CD4-positive, alpha-beta T cell treated with Interleukin-17A for 1 hour (primary cell): ENCODE measurements around the gene SMC1A.
"Not testable (repeated sequence)": the region's sequence is repeated elsewhere in the genome, so short reads cannot be mapped to it uniquely, and the experiment has no call there.

Experiments
- DNase-seq: peaks from one replicate; pipeline ENCODE4 v3.0.0-alpha.2; 2020

SMC1A gene

DNA sequence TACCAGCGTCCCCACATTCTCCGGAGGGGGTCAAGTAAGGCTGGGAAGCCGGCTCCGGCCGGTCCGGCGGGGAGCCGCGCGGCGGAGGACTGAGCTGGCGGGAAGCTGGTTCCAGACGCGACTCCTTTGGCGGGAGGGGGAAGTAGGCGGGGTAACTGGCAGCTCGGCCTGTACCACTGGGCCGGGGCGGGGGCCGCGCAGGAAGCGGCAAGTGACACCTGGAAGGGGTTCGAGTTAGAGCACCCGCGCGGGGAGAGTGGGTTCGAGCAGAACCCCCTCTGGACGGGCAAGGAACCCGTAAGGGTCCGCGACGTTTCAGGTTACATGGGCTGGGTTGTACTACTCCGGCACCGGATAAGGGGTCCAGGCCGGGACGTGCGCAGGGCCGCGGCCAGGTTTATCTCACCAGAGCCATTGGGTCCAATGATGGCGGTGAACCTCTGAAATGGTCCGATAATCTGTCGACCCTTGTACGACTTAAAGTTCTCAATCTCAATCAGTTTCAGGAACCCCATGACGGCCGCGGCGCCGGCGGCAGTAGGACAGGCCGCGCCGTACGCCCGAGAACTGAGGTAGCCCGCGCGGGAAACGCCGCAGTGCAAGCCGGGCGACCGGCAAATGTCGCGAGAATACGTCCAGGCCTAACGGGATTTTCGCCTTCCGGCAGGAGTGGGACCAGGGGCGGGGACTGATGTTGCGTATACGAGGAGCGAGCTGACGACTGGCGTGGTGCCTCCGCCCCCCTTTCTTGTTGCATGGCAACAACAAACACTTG, at the start of gene SMC1A:
SMC1A (minus strand) TSS at position 569 of the 775 bp plus-strand sequence; CDS start at position 515, 54 bp downstream.
- peak; percentile 97 for DNase-seq

DNA sequence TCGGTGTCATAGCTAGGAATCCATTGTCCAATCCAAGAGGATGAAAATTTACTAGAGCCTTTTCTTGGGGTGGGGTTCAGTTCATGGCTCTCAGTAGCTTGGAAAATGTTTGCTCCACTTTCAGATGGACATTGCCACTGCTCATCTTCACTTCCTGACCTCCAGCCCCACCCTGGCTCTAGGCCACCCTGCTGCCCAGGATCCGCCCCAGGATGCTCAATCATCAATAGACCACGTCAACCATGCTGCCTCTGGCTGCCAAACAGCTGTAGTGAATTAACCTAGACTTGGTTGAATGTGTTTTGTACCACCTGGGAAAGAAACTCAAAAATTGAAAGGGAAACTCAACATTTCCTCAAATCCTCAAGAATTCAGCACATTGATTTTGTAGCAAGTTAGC, 48.9 kb upstream of the SMC1A start:
- DNase-seq = no peak

DNA sequence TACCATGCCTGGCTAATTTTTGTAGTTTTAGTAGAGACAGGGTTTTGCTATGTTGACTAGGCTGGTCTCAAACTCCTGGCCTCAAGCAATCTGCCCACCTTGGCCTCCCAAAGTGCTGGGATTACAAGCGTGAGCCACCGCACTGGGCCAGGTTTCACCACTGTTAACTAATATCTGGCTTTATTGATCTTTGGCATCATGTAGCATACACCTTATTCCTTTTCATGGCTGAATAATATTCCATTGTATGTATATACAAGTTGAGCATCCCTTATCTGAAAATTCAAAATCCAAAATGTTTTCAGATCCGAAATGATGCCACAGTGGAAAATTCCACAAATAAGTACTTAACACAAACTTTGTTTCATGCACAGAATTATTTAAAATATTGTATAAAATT, 46.2 kb upstream of the SMC1A start:
- not testable (repeated sequence) for DNase-seq

DNA sequence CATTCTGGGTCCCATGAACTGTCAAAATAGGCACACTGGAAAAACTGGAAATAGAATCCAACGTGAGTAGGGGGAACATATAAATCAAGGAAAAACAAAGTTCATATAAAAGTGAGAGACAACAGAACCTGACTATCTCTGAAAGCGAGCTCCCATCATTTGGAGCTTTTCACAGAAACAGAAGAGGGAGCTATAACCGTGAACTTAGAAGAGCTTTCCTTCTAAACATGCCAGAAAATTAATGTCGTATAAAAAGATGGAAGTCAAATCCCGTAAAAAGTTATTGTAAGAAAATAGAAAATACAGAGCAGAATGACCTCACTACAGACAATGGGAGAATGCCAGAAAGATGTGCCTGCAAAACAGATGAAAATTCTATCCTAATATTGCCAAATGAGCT, 35.6 kb upstream of the SMC1A start:
- DNase-seq = no peak

DNA sequence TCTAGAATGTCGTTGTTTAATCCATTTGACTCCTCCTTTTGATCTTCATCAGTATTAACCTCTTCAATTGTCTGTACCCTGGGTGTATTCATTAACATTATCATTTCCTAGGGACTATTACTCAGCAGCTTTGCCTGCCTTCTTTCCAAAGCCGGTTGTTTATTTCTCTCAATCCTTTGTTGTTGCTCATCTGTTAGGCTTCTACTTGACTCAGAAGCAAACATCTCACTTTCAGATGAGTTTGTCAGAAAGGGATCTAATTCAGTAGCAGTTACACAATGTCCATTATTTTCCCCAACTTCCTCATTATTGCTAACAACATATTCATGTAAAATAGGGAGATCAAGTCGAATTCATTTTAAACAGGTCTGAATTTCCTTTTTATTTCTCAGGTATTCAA, 33.8 kb upstream of the SMC1A start:
- DNase-seq = no peak

DNA sequence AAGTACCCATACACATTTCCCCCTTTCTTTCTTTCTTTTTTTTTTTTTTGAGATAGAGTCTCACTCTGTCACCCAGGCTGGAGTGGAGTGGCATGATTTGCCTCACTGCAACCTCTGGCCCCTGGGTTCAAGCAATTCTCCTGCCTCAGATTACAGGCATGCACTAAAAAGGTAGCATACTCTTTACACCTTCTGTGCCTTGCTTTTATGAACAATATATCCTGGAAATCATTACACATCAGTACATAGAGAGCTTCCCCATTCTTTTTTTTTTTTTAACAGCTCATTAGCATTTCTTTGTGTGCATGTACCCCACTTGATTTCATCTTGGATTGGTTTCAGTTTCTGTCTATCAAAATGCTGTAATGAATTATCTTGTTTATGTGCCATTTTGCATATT, 30.4 kb upstream of the SMC1A start:
- DNase-seq = no peak

DNA sequence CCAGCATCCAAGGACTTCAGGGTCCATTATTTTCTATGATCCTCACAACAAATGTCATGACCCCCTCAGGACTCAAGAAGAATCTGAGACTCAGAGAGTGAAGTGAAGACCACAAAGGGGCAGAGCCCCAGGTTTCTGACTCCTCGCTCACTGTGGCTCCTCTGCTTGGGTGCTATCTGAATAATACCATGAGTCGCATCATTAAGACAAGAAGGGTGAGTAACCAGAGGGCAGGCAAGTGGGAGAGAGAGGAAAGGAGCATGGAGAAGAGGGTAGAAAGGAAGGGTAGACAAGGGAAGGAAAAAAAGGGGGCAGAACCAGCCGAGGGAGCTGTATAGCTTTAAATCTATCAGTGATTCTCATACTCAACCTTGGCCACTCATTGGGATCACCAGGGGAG, 27.2 kb upstream of the SMC1A start:
- DNase-seq = no peak

DNA sequence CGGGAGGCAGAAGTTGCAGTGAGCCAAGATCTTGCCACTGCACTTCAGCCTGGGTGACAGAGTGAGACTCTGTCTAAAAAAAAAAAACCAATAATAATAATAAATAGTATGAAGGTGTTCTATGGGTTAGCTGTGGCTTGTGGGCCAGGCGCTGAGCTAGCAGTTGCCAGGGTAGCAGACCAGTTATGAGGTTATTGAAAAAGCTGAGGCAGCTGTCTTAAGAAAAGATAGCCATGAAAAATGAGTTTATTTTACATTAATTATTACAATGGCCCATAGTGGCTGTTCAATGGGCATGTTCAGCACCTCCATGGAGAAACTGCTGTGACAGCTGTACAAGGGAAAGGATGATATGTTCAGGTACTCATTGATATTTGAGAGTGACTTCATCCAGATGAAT, 25.0 kb upstream of the SMC1A start:
- no peak for DNase-seq

DNA sequence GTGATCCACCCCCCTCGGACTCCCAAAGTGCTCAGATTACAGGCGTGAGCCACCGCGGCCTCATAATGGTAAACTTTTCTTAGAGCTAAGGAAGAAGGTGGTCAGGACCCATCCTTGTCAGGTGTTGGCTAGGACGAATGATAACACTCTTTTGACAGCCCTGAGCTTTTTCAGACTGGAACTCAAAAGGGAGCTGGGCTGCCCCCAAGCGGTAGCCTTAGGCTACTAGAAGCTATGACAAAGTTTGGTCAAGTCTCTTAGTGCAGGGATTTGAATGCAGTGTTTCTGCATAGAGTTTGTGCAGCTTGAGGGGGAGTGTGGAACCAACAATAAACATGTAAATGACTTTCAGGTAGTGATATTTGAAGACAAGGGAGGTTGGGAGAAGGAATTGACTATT, 23.5 kb upstream of the SMC1A start:
- DNase-seq = peak; percentile 53

DNA sequence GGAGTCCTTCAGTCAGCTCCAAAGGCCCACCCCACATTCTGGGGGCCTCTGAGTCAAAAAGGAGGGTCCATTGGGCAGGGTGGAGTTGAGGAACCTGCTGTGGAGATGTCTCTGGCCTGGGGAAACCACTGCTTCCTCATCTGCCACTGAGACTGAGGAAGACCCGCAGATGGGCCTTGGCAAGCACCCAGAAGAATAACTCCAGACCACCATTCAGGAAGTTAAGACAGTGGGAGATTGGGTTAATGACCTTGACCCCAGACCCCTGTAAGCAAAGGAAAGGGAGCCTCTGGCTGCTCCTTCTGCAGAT, 19.8 kb upstream of the SMC1A start:
- DNase-seq = no peak

DNA sequence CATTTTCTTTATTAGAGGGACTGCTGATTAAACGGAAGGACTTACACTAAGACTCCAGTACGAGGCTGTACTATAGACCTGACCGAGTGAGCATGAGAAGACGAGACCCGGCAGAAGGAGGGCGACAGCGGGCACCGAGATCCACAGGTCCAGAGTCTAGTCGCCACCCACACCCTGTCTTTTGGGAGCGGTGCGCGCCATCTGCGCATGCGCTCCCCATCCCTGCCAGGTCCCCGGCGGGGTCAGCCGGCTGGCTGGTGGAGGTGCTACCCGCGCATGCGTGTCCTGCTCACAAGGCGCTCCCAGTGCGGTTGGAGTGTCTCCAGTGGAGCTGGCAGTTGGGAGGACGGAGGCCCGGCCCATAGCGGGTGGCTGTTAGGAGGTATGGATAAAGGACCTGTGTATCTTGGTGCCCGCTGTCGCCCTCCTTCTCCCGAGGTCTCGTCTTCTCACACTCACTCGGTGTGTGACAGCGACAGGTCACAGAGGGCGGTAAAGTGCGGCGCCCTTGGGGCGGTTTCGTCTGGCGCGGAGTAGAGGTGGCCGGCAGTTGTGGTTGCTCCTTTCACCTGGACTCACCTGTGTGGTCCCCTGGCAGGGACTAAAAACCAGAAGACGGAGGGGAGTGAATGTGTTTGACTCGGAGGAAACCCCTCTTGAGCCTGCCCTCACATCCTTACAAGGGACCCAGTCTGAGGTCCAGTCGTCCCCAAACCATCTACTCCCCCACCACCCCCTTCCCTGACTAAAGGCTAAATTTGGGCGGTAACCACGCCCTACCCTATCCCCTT, 19.3 kb upstream of the SMC1A start:
- DNase-seq = peak; percentile 80

DNA sequence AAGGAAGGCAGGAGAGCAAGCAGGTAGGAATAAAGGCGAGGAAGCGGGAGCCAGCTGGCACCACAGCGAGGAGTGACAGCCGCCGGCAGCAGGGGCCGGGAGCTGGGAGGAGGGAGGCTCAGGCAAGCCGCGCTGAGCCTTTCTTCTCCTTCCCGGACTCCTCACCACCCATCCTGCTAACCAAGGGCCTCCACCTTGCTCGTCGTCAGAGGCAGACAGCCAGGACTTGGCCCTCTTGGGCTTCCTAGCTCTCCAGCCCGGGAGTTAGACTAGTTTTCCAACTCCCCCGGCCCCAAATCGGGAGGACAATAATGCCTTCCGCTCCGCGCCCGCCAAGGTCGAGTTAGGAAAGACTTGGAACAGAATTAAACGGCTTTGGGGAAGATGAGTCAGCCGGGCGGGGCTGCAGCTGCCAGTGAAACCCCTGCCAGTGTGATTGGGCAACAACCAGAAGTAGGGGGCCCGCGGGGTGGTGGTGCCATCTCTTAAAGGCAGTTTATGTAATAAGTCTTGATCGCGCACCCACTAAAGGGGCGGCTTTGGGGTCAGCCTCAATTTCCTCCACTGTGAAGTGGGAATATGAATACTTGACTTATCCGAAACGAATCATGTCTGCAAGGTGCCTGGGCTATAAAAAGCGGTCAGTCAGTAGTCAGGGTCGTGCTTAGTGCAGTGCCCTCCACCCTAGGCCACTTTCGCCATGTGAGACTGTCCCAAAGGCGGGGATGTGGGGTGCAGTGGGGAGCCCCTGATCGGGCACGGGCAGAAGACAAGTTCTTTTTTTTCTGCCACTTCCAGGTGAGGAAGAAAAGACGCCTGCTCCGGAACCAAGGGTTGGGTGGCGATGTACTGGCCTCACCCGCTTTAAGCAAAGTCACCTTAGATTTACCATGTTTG, 18.4 kb upstream of the SMC1A start:
- DNase-seq = peak; percentile 12

DNA sequence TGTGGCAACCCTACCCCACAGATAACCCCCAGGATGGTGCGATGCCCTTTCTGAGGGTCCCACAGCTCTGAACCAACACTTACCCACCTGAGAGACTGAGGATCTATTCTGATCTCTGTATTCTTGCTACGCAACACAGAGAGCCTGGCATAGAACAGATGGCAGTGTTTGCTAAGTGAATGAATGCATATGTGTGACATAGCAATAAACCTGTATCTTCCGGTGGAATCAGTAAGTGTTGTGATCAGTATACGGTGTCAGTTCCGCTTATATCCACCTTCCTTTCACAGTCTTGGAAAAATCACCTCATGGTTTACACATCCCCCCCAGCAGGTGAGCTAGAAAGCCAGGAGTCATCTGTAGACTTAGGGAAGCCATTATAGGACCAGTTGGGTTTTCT, 17.6 kb upstream of the SMC1A start:
- no peak for DNase-seq

DNA sequence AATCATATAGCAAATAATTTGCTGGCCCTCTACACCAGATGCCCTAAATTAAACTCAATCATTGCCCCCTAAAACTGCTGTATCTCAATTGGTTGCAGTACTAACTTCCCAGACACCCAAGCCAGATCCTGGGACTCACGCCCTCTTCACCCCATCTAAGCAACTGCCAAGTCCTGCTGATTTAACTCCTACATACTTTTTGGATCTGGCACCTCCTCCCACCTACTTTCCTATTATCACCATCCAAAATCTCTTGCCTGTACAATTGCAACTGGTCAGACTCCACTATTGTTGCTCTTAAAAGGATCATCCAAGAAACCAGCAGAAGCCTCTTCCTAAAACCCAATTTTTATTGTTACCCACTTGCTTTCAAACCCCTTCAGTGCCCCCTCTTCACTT, 16.4 kb upstream of the SMC1A start:
- no peak for DNase-seq

DNA sequence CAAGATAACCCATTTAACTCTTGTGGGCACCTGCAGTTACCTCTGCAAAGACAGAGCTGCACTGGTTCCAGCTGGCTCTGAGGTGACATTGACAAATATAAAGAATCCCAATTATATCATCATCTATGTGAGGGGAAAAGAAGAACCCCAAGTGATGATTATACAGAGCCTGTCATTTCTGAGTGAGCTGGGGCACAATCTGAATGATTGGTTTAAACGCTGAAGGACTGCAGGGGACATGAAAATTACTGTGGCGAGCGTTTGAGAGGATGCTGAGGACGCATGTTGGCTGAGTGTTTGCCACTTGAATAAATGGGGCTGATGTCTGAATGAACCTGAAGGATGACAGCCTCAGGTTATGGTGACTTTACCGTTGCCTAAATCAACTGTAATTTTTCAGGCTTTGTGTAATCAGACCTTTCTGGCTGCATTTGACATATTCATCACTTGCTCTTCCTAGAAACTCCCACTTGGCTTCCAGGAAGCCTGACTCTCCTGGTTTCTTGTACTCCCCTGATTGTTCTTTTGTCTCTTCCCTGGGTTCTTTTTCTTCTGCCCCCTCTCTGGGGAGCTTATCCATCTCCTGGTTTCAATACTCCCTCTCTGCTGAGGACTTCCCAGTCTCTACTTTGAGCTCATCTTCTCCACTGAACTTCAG, 15.8 kb upstream of the SMC1A start:
- DNase-seq = no peak

DNA sequence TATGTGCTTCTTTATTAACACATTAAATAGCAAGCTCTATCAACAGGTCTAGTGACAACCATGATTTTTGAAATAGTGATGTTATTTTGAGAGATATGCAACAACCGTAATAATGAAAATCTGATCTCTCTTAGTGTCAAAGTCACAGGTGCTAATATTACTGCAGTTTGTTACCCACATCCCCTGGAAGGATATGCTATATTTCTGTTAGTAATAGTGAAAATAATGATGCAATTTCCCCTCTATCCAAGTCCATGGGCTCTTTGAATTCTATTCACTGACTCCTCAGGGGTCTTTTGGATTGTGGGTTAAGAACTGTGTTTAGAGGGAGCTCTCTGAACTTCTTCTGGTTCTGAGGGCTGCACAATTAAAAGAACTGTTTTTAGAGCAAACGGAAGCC, 14.8 kb upstream of the SMC1A start:
- no peak for DNase-seq

DNA sequence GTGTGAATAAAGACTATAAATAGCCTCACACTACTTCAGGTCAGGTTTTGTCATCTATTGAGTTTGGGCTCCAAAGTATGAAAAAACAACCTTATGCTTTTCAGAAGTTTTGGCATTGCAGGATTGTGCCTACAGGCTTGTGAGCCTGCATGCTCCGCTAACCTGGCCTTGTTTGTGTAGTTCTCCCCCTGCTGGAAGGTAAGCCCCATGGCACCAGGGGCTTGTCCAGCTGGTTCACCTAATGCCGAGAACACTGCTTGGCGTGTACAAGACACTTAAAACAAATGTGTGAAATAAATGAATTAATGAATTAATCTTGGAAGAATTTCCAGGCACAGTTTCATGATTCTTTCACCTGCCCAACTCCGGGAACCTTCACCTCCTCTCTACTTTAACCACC, 13.5 kb upstream of the SMC1A start:
- DNase-seq = peak; percentile 79

DNA sequence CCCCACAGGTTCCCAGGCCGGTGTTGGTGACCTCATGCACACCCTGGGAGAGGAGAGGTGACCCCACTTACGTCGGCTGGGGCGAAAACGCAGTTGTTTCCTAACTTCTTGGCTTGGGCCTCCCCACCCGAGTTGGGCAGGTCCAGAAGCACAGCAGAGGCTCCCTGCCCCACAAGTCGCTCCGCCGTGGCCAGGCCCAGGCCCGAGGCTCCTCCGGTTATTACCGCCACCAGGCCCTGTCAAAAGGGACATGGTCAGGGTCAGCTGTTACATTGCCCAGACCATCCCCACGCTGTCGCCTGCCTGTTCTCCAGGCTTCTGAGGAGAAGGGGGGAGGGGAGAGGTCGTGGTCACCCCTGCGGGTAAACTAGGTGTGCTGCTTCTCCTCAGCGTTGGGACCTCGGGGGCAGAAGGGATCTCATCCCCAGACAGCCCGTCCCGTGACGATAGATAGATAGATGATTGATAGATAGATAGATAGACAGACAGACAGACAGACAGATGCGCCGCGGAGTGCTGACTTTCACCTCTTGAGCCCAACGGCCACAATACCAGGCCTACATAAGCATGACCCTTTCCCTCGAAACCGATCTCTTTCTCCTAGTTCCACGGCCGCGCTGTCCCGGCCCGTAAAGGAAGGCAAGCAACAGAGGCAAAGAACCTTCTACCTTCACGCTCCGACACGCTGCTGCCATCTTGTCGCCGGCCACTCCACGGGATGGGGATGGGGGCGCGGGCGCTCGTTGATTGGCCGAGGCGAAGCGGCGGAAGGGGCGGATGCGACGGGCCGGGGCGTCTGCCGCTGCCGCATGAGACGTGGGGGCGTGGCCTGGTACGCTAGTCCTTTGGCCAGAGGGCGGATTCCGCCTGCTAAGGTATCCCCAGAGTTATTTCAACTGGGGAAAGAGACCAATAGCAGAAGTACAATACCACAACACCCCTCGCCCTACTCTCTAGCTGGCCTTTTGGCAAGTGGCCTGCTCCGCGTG, 11.5 kb upstream of the SMC1A start, which contains the start of gene HSD17B10:
HSD17B10 (minus strand) TSS at position 720 of the 989 bp plus-strand sequence; CDS start at position 695, 25 bp downstream.
- DNase-seq = peak; percentile 88

DNA sequence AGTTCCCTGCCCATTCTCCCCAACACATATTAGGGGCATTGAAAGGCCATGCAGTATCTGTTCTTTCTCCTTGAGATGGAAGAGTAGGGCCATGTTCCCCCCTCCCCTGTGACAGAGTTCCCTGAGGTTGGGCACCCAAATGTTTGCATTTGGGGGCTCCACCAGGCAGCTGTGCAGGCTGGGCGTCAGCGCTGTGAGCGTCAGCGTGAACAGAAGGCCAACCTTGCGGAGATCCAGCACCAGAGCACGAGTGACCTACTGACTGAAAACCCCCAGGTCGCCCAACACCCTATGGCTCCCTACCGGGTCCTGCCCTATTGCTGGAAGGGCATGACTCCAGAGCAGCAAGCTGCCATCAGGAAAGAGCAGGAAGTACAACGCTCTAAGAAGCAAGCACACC, 7.8 kb upstream of the SMC1A start:
- no peak for DNase-seq

DNA sequence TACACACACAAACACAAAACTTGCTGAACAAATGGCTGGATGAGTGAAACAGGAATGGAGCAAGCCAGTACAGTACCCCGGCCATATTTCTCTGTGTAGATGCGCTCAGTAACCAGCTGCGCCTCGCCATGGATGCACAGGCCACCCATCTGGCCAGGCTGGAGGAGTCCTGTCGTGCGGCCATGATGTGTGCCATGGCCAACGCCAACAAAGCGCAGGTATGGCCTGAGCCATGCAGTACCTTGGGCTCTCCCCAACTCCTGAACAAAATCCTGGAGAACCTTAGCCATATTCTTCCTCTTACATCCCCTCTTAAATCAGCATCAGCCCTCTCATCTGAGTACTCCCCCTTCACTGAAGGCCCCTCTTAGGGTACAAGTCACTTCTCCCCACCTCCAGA, 7.3 kb upstream of the SMC1A start:
- DNase-seq = no peak

DNA sequence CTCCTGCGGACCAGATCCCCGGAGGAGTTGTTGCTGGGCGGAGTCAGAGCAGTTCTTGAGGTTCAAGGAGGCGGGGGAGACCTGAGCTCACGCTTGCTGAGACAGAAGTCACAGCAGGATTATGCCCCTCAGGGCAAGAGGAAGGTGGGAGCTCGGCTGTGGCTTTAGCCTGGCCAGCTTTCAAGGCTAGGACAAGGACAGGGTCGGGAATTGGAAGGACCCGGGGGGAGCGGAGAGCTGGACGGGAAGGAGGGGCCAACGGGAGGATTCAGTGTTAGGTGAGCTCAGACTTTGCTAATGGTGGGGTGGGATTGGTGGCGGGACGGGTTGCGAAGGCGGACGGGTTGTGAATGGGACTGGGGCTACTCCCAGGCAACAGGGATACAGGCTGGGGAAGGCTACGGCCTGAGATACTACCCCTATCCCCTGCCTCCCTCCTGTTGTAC, 430 bp upstream of the SMC1A start, which contains the start of gene RIBC1:
RIBC1 (plus strand) TSS at position 13 of the 446 bp plus-strand sequence. CDS start 3,404 bp downstream, outside the sequence.
- DNase-seq = no peak

DNA sequence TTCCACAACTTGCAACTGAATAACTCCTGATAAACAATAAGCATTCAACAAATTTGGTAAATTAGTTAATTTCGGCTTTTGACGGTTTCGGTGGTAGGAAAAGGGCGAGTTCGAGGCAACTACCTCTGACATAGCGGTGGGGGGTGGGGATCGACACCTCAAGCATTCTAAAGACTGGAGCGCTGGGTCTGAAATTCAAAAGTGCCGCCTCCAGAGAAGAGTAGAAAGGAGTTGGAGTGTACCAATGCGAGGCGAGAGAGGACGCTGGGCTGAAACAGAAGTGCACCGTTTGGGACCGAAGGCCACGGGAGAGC, 725 bp downstream of the SMC1A start:
- DNase-seq = no peak
